Adipocyte (in vitro differentiated cells): ENCODE results near the gene NSD2.
"Not testable (repeated sequence)": the region's sequence is repeated elsewhere in the genome, so short reads cannot be mapped to it uniquely, and the experiment has no call there.

Experiments used
- DNase-seq: peaks from one replicate; pipeline ENCODE4 v3.0.0-alpha.2; 2015; ENCODE audit warnings: low read depth
- H3K27me3 ChIP-seq: replicated peaks from 2 replicates; pipeline ENCODE4 v1.7.0; 2013; ENCODE audit warnings: mild to moderate bottlenecking, low read length, moderate library complexity; ENCODE audit not compliant: control insufficient read depth, insufficient read depth
- H3K36me3 ChIP-seq: 2 replicates; pipeline ENCODE4 v1.7.0; 2013; ENCODE audit warnings: low read length, mild to moderate bottlenecking, moderate library complexity; ENCODE audit not compliant: control insufficient read depth, insufficient read depth, severe bottlenecking
- H3K4me1 ChIP-seq: 2 replicates; pipeline ENCODE4 v1.7.0; 2013; ENCODE audit warnings: mild to moderate bottlenecking, low read length, moderate library complexity; ENCODE audit not compliant: control insufficient read depth, insufficient read depth
- H3K4me3 ChIP-seq: 2 replicates; pipeline ENCODE4 v1.7.0; 2013; ENCODE audit warnings: mild to moderate bottlenecking, low read length, moderate library complexity
- H3K9ac ChIP-seq: 2 replicates; pipeline ENCODE4 v1.7.0; 2013; ENCODE audit warnings: mild to moderate bottlenecking, low read length, moderate library complexity
- H3K9me3 ChIP-seq: 2 replicates; pipeline ENCODE4 v1.7.0; 2013; ENCODE audit warnings: mild to moderate bottlenecking, low read length, moderate library complexity; ENCODE audit not compliant: control insufficient read depth

NSD2 gene

DNA sequence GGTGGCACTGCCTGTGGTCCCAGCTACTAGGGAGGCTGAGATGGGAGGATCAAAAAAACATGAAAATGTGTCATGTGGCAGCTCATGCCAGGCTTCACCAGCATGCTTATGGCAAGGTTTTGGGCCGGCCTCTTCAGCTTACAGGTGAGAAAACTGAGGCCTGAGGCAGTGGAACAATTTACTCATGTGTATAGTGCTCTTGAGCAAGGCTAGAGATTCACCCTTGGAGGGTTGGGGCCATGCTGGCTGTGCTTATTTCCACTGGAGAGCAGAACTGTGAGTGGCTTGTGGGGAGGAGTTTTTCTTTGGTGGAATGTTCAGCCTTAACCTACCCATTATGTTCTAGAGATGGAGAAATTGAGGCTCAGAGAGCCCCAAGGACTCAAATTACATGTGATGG, 31.8 kb downstream of the NSD2 start:
- Histone ChIP-seq H3K9ac (no peak overlapping the region), H3K4me1 (no peaks in the 10 kb centered on the region), H3K27me3 (no peaks in the 10 kb centered on the region), H3K36me3 (peaks cover 10% of the 10 kb centered on the region), H3K4me3 (no peak overlapping the region), H3K9me3 (no peaks in the 10 kb centered on the region)
- no peak for DNase-seq

DNA sequence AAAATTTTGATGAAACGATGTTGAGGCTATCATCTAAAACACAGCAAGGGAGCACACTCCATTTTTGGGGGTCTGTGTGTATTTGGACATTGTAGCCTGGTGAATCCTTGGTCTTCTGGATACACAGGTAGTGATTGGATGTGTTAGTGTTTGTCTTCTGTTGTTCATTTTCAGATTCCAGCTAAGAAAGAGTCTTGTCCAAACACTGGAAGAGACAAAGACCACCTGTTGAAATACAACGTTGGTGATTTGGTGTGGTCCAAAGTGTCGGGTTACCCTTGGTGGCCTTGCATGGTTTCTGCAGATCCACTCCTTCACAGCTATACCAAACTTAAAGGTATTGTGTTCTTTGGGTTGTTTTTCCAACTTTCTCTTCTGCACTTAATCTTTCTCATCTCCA, 32.8 kb downstream of the NSD2 start:
- H3K9me3 ChIP-seq = no peaks in the 10 kb centered on the region
- H3K27me3 ChIP-seq = no peaks in the 10 kb centered on the region
- no peaks in the 10 kb centered on the region for H3K4me1 ChIP-seq
- H3K9ac ChIP-seq = no peak overlapping the region
- peaks cover 12% of the 10 kb centered on the region for H3K36me3 ChIP-seq
- H3K4me3 ChIP-seq = no peak overlapping the region
- DNase-seq = no peak

GRCh38 chr4:1907848-1908525, 36.8 kb downstream of the NSD2 start:
- Histone ChIP-seq H3K9me3 (no peaks in the 10 kb centered on the region), H3K4me1 (peaks cover 4% of the 10 kb centered on the region), H3K36me3 (peaks cover 12% of the 10 kb centered on the region), H3K9ac (no peak overlapping the region), H3K27me3 (no peaks in the 10 kb centered on the region), H3K4me3 (no peak overlapping the region)
- DNase-seq = no peak

DNA sequence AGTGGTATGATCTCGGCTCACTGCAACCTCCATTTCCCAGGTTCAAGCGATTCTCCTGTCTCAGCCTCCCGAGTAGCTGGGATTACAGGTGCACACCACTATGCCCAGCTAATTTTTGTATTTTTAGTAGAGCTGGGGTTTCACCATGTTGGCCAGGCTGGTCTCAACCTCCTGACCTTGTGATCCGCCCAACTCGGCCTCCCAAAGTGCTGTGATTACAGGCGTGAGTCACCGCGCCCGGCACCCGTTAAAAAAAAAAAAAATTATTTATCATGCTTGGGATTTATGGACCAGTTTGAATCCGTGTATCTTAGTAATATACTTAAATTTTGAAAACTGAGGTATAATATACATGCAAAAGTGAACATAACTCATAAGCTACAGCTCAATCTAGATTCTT, 38.5 kb downstream of the NSD2 start:
- not testable (repeated sequence) for H3K9me3 ChIP-seq, H3K4me3 ChIP-seq, H3K36me3 ChIP-seq, H3K9ac ChIP-seq, H3K27me3 ChIP-seq, H3K4me1 ChIP-seq, DNase-seq

- Histone ChIP-seq H3K9ac (no peak overlapping the region), H3K27me3 (no peaks in the 10 kb centered on the region), H3K4me1 (peaks cover 4% of the 10 kb centered on the region), H3K9me3 (no peaks in the 10 kb centered on the region), H3K36me3 (peaks cover 5% of the 10 kb centered on the region), H3K4me3 (no peak overlapping the region)
- DNase-seq = peak; percentile 77
Measured at GRCh38 chr4:1910643-1911042, 39.5 kb downstream of the NSD2 start.

- not testable (repeated sequence) for H3K36me3 ChIP-seq, H3K4me1 ChIP-seq, H3K9ac ChIP-seq, H3K4me3 ChIP-seq, DNase-seq, H3K27me3 ChIP-seq, H3K9me3 ChIP-seq
Measured at GRCh38 chr4:1911316-1911715, 40.1 kb downstream of the NSD2 start.

DNA sequence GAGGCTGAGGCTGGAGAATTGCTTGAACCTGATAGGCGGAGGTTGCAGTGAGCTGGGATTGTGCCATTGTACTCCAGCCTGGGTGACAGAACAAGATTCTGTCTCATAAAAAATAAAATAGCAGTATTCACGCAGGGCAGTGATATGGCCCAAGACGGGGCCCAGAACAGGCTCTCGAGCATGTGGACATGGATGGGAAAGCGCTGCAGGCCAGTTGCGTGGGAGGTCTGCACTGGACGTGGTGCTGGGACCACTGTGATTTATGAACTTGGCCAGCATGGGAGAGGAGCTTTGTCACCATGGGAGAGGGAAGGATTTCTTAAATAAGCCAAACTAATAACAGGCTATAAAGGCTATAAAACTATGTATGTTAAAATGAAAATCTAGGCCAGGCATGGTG, 51.6 kb downstream of the NSD2 start:
- Histone ChIP-seq H3K9me3 (no peaks in the 10 kb centered on the region), H3K27me3 (no peaks in the 10 kb centered on the region), H3K36me3 (peaks cover 17% of the 10 kb centered on the region), H3K4me3 (no peak overlapping the region), H3K9ac (no peak overlapping the region), H3K4me1 (no peaks in the 10 kb centered on the region)
- DNase-seq = no peak

DNA sequence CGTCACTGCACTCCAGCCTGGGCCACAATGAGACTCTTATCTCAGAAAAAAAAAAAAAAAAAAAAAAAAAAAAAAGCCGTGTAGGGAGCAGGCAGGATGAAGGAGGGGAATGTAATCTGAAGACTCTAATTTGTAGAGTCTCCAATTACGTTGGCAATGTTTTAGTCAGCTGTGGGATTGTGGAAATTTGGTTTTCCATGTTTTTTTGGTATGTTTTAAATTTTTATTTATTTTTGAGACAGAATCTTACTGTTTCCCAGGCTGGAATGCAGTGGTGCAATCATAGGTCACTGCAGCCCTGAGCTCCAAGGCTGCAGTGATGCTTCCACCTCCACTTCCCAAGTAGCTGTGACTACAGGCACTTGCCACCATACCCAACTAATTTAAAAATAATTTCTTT, 56.5 kb downstream of the NSD2 start:
- DNase-seq = peak; percentile 46
- Histone ChIP-seq H3K4me3 (no peak overlapping the region), H3K9ac (no peak overlapping the region), H3K36me3 (peaks cover 11% of the 10 kb centered on the region), H3K27me3 (no peaks in the 10 kb centered on the region), H3K4me1 (no peaks in the 10 kb centered on the region), H3K9me3 (no peaks in the 10 kb centered on the region)

GRCh38 chr4:1928356-1929239, 57.4 kb downstream of the NSD2 start:
- Histone ChIP-seq H3K36me3 (peaks cover 7% of the 10 kb centered on the region), H3K9ac (no peak overlapping the region)
- DNase-seq = no peak

DNA sequence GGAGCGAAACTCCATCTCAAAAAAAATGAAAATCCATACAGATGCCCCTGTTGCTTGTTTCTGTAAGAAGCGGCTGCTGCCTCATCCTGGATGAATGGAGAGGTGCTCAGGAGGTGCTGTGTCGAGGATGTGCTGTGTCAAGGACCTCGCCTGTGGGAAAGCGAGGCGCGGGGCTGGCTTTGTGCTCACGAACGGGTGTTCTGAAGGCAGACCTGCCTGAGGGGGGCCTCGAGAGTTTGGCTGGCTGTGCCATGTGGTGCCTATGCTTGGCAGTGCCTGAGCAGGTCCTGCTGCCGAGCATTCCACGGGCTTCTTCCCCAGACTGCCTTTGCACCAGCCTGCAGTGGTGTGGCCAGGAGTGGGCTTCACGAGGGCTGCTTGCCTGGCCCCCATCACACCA, 61.5 kb downstream of the NSD2 start:
- Histone ChIP-seq H3K4me1 (no peaks in the 10 kb centered on the region), H3K36me3 (peaks cover 8% of the 10 kb centered on the region), H3K27me3 (no peaks in the 10 kb centered on the region), H3K9ac (no peak overlapping the region), H3K4me3 (no peak overlapping the region), H3K9me3 (no peaks in the 10 kb centered on the region)
- no peak for DNase-seq

More at GRCh38 chr4:1928356-1929239, 57.4 kb downstream of the NSD2 start:
- Histone ChIP-seq H3K9me3 (no peaks in the 10 kb centered on the region), H3K4me3 (no peak overlapping the region), H3K27me3 (no peaks in the 10 kb centered on the region), H3K4me1 (no peaks in the 10 kb centered on the region)

- Histone ChIP-seq H3K9ac (no peak overlapping the region), H3K9me3 (no peaks in the 10 kb centered on the region), H3K4me3 (no peak overlapping the region), H3K27me3 (no peaks in the 10 kb centered on the region), H3K4me1 (no peaks in the 10 kb centered on the region), H3K36me3 (peaks cover 8% of the 10 kb centered on the region)
- DNase-seq = no peak
Measured at GRCh38 chr4:1933700-1934099, 62.5 kb downstream of the NSD2 start.
